ENCODE measurements around the gene NEMF.

DNA sequence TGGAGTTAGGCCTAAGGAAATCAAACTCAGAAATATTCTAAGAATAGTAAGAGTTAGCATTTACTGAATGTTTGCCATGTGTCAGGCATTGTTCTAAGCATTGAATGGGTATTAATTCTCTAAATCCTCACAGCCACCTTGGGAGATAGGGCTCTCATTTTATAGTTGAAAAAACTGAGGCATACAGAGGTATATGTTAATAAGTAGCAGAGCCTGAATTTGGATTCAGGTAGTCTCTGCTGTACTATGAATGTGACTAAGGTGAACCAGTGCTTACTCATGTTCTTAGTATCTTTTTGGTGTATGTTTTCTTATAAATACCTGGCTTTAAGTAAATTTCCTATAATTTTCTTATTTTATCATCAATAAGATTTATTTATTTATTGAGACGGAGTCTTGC, 48.4 kb upstream of the NEMF start:
- no peak for TF ChIP-seq EZH2 (IDR thresholded peaks at IDR 0.05; ENCODE audit: insufficient read depth, low read length)
- TF ChIP-seq, protein P1, sequence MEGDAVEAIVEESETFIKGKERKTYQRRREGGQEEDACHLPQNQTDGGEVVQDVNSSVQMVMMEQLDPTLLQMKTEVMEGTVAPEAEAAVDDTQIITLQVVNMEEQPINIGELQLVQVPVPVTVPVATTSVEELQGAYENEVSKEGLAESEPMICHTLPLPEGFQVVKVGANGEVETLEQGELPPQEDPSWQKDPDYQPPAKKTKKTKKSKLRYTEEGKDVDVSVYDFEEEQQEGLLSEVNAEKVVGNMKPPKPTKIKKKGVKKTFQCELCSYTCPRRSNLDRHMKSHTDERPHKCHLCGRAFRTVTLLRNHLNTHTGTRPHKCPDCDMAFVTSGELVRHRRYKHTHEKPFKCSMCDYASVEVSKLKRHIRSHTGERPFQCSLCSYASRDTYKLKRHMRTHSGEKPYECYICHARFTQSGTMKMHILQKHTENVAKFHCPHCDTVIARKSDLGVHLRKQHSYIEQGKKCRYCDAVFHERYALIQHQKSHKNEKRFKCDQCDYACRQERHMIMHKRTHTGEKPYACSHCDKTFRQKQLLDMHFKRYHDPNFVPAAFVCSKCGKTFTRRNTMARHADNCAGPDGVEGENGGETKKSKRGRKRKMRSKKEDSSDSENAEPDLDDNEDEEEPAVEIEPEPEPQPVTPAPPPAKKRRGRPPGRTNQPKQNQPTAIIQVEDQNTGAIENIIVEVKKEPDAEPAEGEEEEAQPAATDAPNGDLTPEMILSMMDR (IDR thresholded peaks at IDR 0.05; ENCODE audit: insufficient read depth, low read depth, low read length) = no peak
